ENCODE data around the gene LGALS3BP. TPM values are rescaled to one million over a fixed set of nuclear protein-coding genes. Genes with fewer than 3 reads are reported as not detected.
"Not testable (repeated sequence)": the region's sequence is repeated elsewhere in the genome, so short reads cannot be mapped to it uniquely, and the experiment has no call there.

LGALS3BP gene
- total RNA-seq, 6 donors from 2014 or later: 257 to 1,111 (median 533) TPM

DNA sequence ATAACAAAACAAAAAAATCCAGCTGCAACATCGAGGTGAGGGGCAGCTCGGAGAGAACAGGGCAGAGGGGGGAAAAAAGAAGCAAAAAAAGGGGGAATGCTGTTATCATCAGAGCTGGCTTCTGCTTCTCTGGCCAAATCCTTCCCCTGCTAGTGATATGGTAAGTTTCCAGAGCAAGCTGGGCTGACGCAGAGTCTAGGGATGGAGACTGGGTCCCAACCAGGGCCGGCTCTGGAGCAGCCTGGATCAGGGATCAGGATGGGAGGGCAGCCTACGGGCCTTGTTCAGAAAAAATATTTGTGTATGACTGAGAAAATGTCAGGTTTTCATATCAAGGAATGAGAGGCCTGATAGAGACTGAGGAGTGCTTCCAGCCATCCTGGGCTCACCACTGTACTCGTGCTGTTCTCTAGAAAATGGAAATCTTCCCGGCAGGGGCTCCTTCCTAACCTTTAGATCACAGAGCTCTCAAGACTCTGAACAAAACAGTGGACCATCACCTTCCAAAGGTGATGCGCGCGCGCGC lies 43.5 kb upstream of the LGALS3BP start:
- Histone ChIP-seq H3K27ac (peak overlapping the region; percentile 60 to 81 (median 74)), H3K9me3 (no peaks in the 10 kb centered on the region), H3K36me3 (no peaks in the 10 kb centered on the region), H3K4me1 (peaks cover 79 to 92% (median 85%) of the 10 kb centered on the region in 4 donors), H3K27me3 (peaks cover 0 to 5% (median 0%) of the 10 kb centered on the region in 4 donors), H3K4me3 (peak overlapping the region in 2 of 4 donors; percentile 63 to 78)
- DNase-seq (no peak), ATAC-seq (ENCODE audit: low FRiP score in 2 of 2) (no peak)
- WGBS, 2 donors: 80 to 86% methylated on average over 12 of the region's 12 CpGs
- TF ChIP-seq, protein P1, sequence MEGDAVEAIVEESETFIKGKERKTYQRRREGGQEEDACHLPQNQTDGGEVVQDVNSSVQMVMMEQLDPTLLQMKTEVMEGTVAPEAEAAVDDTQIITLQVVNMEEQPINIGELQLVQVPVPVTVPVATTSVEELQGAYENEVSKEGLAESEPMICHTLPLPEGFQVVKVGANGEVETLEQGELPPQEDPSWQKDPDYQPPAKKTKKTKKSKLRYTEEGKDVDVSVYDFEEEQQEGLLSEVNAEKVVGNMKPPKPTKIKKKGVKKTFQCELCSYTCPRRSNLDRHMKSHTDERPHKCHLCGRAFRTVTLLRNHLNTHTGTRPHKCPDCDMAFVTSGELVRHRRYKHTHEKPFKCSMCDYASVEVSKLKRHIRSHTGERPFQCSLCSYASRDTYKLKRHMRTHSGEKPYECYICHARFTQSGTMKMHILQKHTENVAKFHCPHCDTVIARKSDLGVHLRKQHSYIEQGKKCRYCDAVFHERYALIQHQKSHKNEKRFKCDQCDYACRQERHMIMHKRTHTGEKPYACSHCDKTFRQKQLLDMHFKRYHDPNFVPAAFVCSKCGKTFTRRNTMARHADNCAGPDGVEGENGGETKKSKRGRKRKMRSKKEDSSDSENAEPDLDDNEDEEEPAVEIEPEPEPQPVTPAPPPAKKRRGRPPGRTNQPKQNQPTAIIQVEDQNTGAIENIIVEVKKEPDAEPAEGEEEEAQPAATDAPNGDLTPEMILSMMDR (IDR thresholded peaks at IDR 0.05): no peak
- TF ChIP-seq POLR2AphosphoS5 (IDR thresholded peaks at IDR 0.05) (no peak), POLR2A (IDR thresholded peaks at IDR 0.05) (no peak), EP300 (IDR thresholded peaks at IDR 0.05) (no peak)

DNA sequence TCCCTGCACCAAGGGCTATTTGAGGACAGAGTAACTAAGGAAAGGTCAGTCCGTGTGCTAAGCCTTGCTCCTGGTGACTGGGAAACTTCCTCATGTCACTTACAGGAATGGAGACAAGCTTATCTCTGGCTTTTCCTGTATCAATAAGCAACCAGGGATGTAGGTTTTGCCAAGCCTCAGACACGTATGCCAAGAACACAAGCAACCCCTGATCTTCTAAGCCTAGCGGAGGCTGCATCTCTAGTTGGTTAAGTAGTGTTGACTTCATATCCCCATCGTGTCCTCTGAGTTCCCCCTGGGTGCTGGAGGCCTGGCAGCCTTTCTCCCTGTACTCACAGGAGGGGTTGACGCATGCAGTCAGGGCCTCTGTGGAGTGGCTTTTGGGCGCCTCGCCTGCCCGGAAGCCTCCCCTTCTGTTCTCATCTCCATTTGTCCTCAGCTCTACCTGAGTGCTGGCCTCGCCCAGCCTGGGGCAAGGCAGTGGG lies 42.8 kb upstream of the LGALS3BP start:
- DNase-seq (peak in 1 of 2 donors; percentile 83), ATAC-seq (ENCODE audit: low FRiP score in 2 of 2) (peak in 1 of 2 donors; percentile 41)
- H3K9me3 ChIP-seq: no peaks in the 10 kb centered on the region
- peaks cover 0 to 5% (median 0%) of the 10 kb centered on the region in 4 donors for H3K27me3 ChIP-seq
- H3K4me1 ChIP-seq: peaks cover 74 to 89% (median 78%) of the 10 kb centered on the region in 4 donors
- TF ChIP-seq POLR2AphosphoS5 (IDR thresholded peaks at IDR 0.05): peak; percentile 52 to 93
- TF ChIP-seq, protein P1 (IDR thresholded peaks at IDR 0.05): no peak
- peak; percentile 60 to 96 (median 88) for TF ChIP-seq EP300 (IDR thresholded peaks at IDR 0.05)
- TF ChIP-seq POLR2A (IDR thresholded peaks at IDR 0.05): peak in 1 of 4 donors; percentile 23
- peak overlapping the region; percentile 60 to 81 (median 74) for H3K27ac ChIP-seq
- no peak overlapping the region for H3K4me3 ChIP-seq
- 46 to 53% methylated on average over 8 to 9 of the region's 9 CpGs for WGBS, 2 donors
- no peaks in the 10 kb centered on the region for H3K36me3 ChIP-seq

DNA sequence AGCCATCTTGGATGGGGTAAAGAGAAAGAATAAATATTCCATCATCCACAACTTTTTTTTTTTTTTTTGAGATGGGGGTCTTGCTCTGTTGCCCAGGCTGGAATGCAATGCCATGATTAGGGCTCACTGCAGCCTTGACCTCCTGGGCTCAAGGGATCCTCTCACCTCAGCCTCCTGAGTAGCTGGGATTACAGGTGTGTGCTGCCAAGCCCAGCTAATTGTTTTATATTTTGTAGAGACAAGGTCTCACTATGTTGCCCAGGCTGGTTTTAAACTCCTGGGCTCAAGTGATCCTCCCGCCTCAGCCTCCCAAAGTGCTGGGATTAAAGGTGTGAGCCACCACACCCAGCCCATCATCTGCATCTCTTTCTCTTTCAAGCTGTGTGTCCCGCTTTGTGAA lies 42.2 kb upstream of the LGALS3BP start:
- ATAC-seq (ENCODE audit: low FRiP score in 2 of 2); H3K27me3 ChIP-seq; H3K9me3 ChIP-seq; H3K4me3 ChIP-seq; H3K36me3 ChIP-seq; DNase-seq: not testable (repeated sequence)
- Histone ChIP-seq H3K27ac (peak overlapping the region; percentile 60 to 81 (median 74)), H3K4me1 (peaks cover 68 to 82% (median 72%) of the 10 kb centered on the region in 4 donors)
- WGBS, 2 donors: 75 to 97% methylated on average over 2 of the region's 2 CpGs

DNA sequence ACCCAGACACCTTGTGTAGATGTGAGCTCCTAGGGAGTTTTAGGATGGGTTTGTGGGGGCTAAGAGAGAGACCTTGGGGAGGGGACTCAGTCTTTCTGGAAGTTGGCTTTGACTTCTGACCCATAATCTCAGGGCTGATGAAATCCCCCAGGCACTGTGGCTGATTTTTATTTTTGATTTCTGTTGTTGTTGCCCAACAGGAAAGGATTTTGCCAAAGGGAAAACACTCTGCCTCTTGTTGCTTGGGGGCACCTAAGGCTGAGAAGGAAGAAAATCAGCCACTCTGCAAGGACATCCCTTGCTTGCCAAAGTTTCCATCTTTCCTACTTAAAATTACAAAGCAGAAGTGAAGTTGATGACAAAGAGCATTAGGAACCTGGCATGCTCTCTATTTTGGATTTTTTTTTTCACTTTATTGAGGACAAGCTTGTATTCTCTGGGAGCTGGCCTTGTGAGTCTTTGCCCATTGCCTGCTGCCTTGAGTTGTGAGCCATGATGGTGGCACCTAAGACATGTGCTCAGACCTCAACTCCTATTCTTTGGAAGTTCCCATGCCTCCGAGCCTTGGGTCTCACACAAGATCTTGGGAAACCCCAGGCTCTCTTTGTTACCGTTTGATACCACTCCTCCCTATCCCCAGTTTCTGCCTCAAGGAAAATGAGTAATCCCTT lies 41.0 kb upstream of the LGALS3BP start:
- TF ChIP-seq, protein P1 (IDR thresholded peaks at IDR 0.05): no peak
- Histone ChIP-seq H3K4me1 (peaks cover 56 to 72% (median 62%) of the 10 kb centered on the region in 4 donors), H3K27me3 (peaks cover 0 to 5% (median 0%) of the 10 kb centered on the region in 4 donors), H3K4me3 (no peak overlapping the region), H3K36me3 (no peaks in the 10 kb centered on the region), H3K27ac (peak overlapping the region; percentile 62 to 81 (median 72)), H3K9me3 (no peaks in the 10 kb centered on the region)
- DNase-seq (no peak), ATAC-seq (ENCODE audit: low FRiP score in 2 of 2) (no peak)
- 69 to 70% methylated on average over 2 of the region's 2 CpGs for WGBS, 2 donors

DNA sequence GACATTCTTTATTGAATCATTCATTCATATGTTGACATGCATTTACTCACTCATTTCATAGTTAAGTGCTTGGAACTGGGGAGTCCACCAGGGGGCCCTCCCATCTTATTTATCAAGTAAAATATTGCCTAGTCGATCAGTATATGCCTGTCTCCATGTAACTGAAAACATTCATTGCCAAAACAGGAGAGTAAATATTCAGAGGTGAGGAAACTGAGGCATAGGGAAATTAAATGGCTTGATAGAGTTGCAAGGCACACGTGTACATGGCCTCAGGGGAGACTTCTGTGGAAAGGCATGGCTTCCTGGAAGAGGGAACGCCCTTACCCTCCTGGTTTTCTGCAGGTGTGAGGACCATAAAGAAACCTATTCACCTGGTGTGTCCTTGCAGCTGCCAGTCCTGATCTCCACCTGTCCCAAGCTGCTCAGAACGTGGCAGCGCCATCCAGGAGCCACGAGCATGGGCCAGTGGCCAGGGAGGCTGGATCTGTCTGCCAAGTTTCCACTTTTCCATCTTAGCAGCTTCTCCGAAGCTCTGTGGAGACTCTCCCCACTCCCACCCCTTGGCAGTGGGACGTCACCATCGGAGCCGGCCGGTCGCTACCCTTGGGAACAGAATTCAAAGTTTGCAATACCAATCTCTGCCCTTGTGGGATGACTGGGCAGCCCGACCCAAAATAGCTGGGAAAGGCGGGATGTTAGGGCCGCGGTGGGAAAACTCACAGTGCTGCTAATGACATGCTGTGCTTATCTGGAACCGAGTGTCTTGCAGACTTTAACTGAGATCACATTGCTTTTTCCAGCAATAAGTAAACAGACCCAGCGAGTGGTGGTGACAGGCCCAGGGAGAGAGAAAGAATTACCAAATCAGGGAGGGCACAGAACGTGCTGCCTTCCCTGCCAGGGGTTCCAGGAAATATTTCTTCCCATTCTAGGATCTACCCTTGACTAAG lies 40.2 kb upstream of the LGALS3BP start:
- Histone ChIP-seq H3K4me3 (no peak overlapping the region), H3K4me1 (peaks cover 49 to 63% (median 54%) of the 10 kb centered on the region in 4 donors)
- TF ChIP-seq, protein P1 (IDR thresholded peaks at IDR 0.05): peak; percentile 56 to 73 (median 66)
- TF ChIP-seq POLR2A (IDR thresholded peaks at IDR 0.05): no peak
- peak; percentile 29 to 43 for TF ChIP-seq POLR2AphosphoS5 (IDR thresholded peaks at IDR 0.05)
- peak in 3 of 4 donors; percentile 59 to 86 (median 69) for TF ChIP-seq EP300 (IDR thresholded peaks at IDR 0.05)

More for the DNA sequence above, 40.2 kb upstream of the LGALS3BP start:
- DNase-seq: peak in 1 of 2 donors; percentile 66
- Histone ChIP-seq H3K36me3 (no peaks in the 10 kb centered on the region), H3K27me3 (peaks cover 0 to 5% (median 0%) of the 10 kb centered on the region in 4 donors), H3K27ac (peak overlapping the region; percentile 52 to 81 (median 64)), H3K9me3 (no peaks in the 10 kb centered on the region)
- ATAC-seq (ENCODE audit: low FRiP score in 2 of 2): peak in 1 of 2 donors; percentile 75
- 27 to 38% methylated on average over 12 to 19 of the region's 19 CpGs for WGBS, 2 donors
